ENCODE measurements around the gene APOBEC2.

GRCh38 chr6:41093729-41094128 lies 40.7 kb downstream of the APOBEC2 start:
- TF ChIP-seq CTCF (conservative IDR thresholded peaks at IDR 0.05), result no peak
- no peak for TF ChIP-seq ZFX (IDR thresholded peaks at IDR 0.05)
